OCI-LY7 (cell line): Measurements from ENCODE around the gene NSUN2. TPM values are rescaled to one million over a fixed set of nuclear protein-coding genes. Genes with fewer than 3 reads are reported as not detected.
A peak's percentile ranks its signal among the peaks of the same experiment; 100 is the strongest.

Source experiments
- BruUV-seq: library from RNA; stranded (reverse); fragments of 400-500 nt; replicated peaks from 2 replicates; lab custom pipeline; 2021; lab: Mats Ljungman, UMichigan
- CTCF ChIA-PET: fragments of 300-600 bp; sonication (Branson Sonifier 250); formaldehyde crosslinking; loops from one replicate; lab custom pipeline; 2022; ENCODE audit warnings: antibody characterized with exemption; ENCODE audit not compliant: unreplicated experiment; lab: Charles Lee
- POLR2A ChIA-PET: fragments of 300-600 bp; sonication (Branson Sonifier 250); formaldehyde crosslinking; loops from one replicate; lab custom pipeline; 2022; ENCODE audit warnings: antibody characterized with exemption; lab: Charles Lee
- DNase-seq: peaks from one replicate; pipeline ENCODE4 v3.0.0-alpha.2; 2015; ENCODE audit warnings: low spot score
- H2AFZ ChIP-seq: fragments of 200-600 bp; sonication (generic), shearing (Covaris generic); 2 replicates; pipeline ENCODE4 v1.6.1; 2014; ENCODE audit warnings: mild to moderate bottlenecking, antibody characterized with exemption, low read length, moderate library complexity
- H3K27ac ChIP-seq: fragments of 200-600 bp; sonication (generic); 2 replicates; pipeline ENCODE4 v1.5.1; 2014; ENCODE audit warnings: mixed run types, low read depth, mild to moderate bottlenecking, moderate library complexity, low read length, inconsistent platforms; ENCODE audit not compliant: poor library complexity, severe bottlenecking
- H3K36me3 ChIP-seq: fragments of 200-600 bp; sonication (generic); 2 replicates; pipeline ENCODE4 v1.6.1; 2014; ENCODE audit warnings: mild to moderate bottlenecking, antibody characterized with exemption, low read length, moderate library complexity, mixed read lengths; ENCODE audit not compliant: insufficient read depth
- H3K4me1 ChIP-seq: fragments of 200-600 bp; sonication (generic); 2 replicates; pipeline ENCODE4 v1.5.1; 2014; ENCODE audit warnings: mild to moderate bottlenecking, low read length; ENCODE audit not compliant: insufficient read depth, poor library complexity, severe bottlenecking
- H3K4me2 ChIP-seq: fragments of 200-600 bp; sonication (generic); 2 replicates; pipeline ENCODE4 v1.6.1; 2014; ENCODE audit warnings: mild to moderate bottlenecking, low read length
- H3K4me3 ChIP-seq: fragments of 200-600 bp; sonication (generic); 2 replicates; pipeline ENCODE4 v1.5.1; 2014; ENCODE audit warnings: mild to moderate bottlenecking, low read depth, low read length; ENCODE audit not compliant: poor library complexity, severe bottlenecking
- H3K79me2 ChIP-seq: fragments of 200-600 bp; sonication (generic); 2 replicates; pipeline ENCODE4 v1.6.1; 2016; ENCODE audit warnings: low read depth, mild to moderate bottlenecking, low read length, moderate library complexity, mixed read lengths; ENCODE audit not compliant: insufficient read depth
- H3K9me2 ChIP-seq: fragments of 200-600 bp; sonication (generic); 2 replicates; pipeline ENCODE4 v1.6.1; 2016; ENCODE audit warnings: mild to moderate bottlenecking, low read length, mixed read lengths; ENCODE audit not compliant: insufficient read depth
- H3K9me3 ChIP-seq: fragments of 200-600 bp; sonication (generic); 2 replicates; pipeline ENCODE4 v1.6.1; 2014; ENCODE audit warnings: mild to moderate bottlenecking, mixed run types, low read length, mixed read lengths
- H4K20me1 ChIP-seq: fragments of 200-600 bp; sonication (generic); 2 replicates; pipeline ENCODE4 v1.6.1; 2014; ENCODE audit warnings: mild to moderate bottlenecking, antibody characterized with exemption, low read length, moderate library complexity, mixed read lengths; ENCODE audit not compliant: insufficient read depth
- EZH2phosphoT487 ChIP-seq: fragments of 200-600 bp; sonication (generic); IDR thresholded peaks from 2 replicates; pipeline ENCODE4 v1.6.1; 2018; ENCODE audit warnings: low read depth, borderline replicate concordance, mild to moderate bottlenecking, mixed run types, antibody characterized with exemption, low read length, moderate library complexity, mixed read lengths
- intact Hi-C: fragments of 100-400 bp; cut with micrococcal nuclease; formaldehyde crosslinking; loops from one replicate; pipeline ENCODE4 v1.10.0; 2022; ENCODE audit not compliant: unreplicated experiment
- total RNA-seq, 2 experiments: library from RNA; depleted of rRNA in 1 of 2; stranded (reverse); fragments of >200 nt in 1 of 2; shearing (Covaris generic) in 1 of 2; gene quantifications; 2 replicates each; pipeline ENCODE4 v1.2.3, GENCODE V29; 2014 to 2022
- TF ChIP-seq, protein P1 (sequence below): fragments of 200-600 bp; sonication (generic); conservative IDR thresholded peaks from 2 replicates; pipeline ENCODE4 v1.5.1; 2014; ENCODE audit warnings: mild to moderate bottlenecking, antibody characterized with exemption, low read length, moderate library complexity, mixed read lengths

Gene NSUN2
- total RNA-seq, 2 experiments from 2014 or later: 88.9 to 139 TPM

GRCh38 chr5:6634788-6635430 is 2.1 kb upstream of the NSUN2 start:
- H3K36me3 ChIP-seq: peaks cover 26% of the 10 kb centered on the region
- ChIA-PET CTCF (no interaction called here), POLR2A (interaction anchor here (0.6 to 2.8 kb wide), 7 partner anchors 16 to 442 kb away, joined by 3 to 20 read pairs (median 4); no protein-coding TSS in a partner anchor)
- TSS peak; percentile 70 for BruUV-seq
- H4K20me1 ChIP-seq: peaks cover 21% of the 10 kb centered on the region; the same call in 1 of the 2 replicates
- intact Hi-C loops: loop anchor here (10.0 kb wide), 2 partner anchors 440 to 880 kb away; no protein-coding TSS in a partner anchor
- H3K9me2 ChIP-seq: no peaks in the 10 kb centered on the region
- no peak overlapping the region for H3K27ac ChIP-seq
- peaks cover 40% of the 10 kb centered on the region for H3K79me2 ChIP-seq
- no peak for DNase-seq
- H3K4me1 ChIP-seq: peaks cover 19% of the 10 kb centered on the region
- no peaks in the 10 kb centered on the region for H3K9me3 ChIP-seq
- no peak overlapping the region for H2AFZ ChIP-seq
- peak overlapping the region; percentile 97 for H3K4me3 ChIP-seq
- TF ChIP-seq, protein P1, sequence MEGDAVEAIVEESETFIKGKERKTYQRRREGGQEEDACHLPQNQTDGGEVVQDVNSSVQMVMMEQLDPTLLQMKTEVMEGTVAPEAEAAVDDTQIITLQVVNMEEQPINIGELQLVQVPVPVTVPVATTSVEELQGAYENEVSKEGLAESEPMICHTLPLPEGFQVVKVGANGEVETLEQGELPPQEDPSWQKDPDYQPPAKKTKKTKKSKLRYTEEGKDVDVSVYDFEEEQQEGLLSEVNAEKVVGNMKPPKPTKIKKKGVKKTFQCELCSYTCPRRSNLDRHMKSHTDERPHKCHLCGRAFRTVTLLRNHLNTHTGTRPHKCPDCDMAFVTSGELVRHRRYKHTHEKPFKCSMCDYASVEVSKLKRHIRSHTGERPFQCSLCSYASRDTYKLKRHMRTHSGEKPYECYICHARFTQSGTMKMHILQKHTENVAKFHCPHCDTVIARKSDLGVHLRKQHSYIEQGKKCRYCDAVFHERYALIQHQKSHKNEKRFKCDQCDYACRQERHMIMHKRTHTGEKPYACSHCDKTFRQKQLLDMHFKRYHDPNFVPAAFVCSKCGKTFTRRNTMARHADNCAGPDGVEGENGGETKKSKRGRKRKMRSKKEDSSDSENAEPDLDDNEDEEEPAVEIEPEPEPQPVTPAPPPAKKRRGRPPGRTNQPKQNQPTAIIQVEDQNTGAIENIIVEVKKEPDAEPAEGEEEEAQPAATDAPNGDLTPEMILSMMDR: no peak
- TF ChIP-seq EZH2phosphoT487: no peak
- peak overlapping the region; percentile 96 for H3K4me2 ChIP-seq

DNA sequence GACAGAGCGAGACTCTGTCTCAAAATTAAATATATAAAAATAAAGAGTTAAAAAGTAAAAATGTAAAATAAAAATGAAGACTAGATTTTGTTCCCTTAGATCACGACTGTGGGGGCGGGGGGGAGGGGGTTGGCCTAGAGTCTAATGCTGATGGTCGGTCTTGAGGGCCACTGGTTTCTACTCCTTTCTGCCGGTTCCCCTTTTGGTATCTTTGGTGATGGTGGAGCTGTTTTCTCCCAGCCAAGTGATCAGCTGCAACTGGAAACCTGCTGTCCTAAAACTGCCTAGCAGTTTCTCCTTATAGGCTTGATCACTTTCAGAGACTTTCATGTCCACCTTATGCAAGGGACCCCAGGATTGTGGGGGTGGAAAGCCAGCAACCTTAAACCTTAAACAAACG is 1.5 kb upstream of the NSUN2 start:
- TF ChIP-seq, protein P1: no peak
- Histone ChIP-seq H2AFZ (no peak overlapping the region), H3K4me3 (peak overlapping the region; percentile 97), H3K9me3 (no peaks in the 10 kb centered on the region), H3K36me3 (peaks cover 32% of the 10 kb centered on the region), H3K27ac (no peak overlapping the region), H3K4me1 (peaks cover 19% of the 10 kb centered on the region), H3K9me2 (no peaks in the 10 kb centered on the region), H3K79me2 (peaks cover 46% of the 10 kb centered on the region), H4K20me1 (peaks cover 27% of the 10 kb centered on the region; the same call in 1 of the 2 replicates), H3K4me2 (peak overlapping the region; percentile 96)
- DNase-seq: peak; percentile 49
- BruUV-seq: no TSS peak
- ChIA-PET CTCF (no interaction called here), POLR2A (interaction anchor here (0.6 to 2.8 kb wide), 6 partner anchors 18 to 441 kb away, joined by 3 to 20 read pairs (median 4); no protein-coding TSS in a partner anchor)
- intact Hi-C loops: loop anchor here (10.0 kb wide), 2 partner anchors 440 to 880 kb away; no protein-coding TSS in a partner anchor
